ENCODE results near the gene RTEL1.

- TF ChIP-seq CTCF (tag by site-specific recombination; IDR thresholded peaks at IDR 0.05) (no peak), ZNF132 (tag by site-specific recombination; IDR thresholded peaks at IDR 0.05; ENCODE audit: borderline replicate concordance) (no peak), ZBTB20 (tag by site-specific recombination; IDR thresholded peaks at IDR 0.05) (no peak), ZNF341 (tag by site-specific recombination; IDR thresholded peaks at IDR 0.05; ENCODE audit: low read depth) (no peak), ZNF423 (tag by site-specific recombination; IDR thresholded peaks at IDR 0.05) (no peak), YY1 (tag by site-specific recombination; IDR thresholded peaks at IDR 0.05) (no peak), ZNF629 (tag by site-specific recombination; IDR thresholded peaks at IDR 0.05) (no peak), REST (tag by site-specific recombination; IDR thresholded peaks at IDR 0.05) (no peak), MYNN (tag by site-specific recombination; IDR thresholded peaks at IDR 0.05; ENCODE audit: borderline replicate concordance) (no peak), ZNF114 (tag by site-specific recombination; IDR thresholded peaks at IDR 0.05) (no peak), PBX3 (CRISPR knock-in tag; IDR thresholded peaks at IDR 0.05) (no peak), ZNF302 (tag by site-specific recombination; IDR thresholded peaks at IDR 0.05; ENCODE audit: low read depth) (no peak), PRDM10 (tag by site-specific recombination; IDR thresholded peaks at IDR 0.05) (no peak), KLF17 (tag by site-specific recombination; IDR thresholded peaks at IDR 0.05) (no peak)
Measured at GRCh38 chr20:63697357-63697867, 39.3 kb downstream of the RTEL1 start.

Data from HEK293 (cell line).